Measurements from ENCODE around the gene VCAM1.
A peak's percentile ranks its signal among the peaks of the same experiment; 100 is the strongest.
"Not testable (repeated sequence)": the region's sequence is repeated elsewhere in the genome, so short reads cannot be mapped to it uniquely, and the experiment has no call there.

VCAM1 gene

DNA sequence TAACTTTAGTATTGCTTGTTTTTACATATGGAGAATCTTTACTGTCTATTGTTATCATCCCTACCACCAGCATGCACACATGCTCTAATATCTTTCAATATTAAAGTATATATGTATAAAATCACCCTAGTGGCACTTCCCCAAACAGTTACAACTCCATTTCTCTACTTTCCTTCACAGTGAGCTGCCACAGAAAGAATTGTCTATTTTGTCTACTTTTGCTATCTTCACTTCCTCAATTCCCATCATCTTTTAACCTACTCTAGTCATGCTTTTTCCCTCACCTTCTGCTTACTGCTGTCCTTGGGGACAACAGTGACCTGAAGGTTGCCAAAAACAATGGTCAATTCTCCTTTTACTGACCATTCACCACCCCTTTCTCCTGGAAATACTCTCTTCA is 59.2 kb downstream of the VCAM1 start:
- no peak for DNase-seq (ENCODE audit: low read depth)

DNA sequence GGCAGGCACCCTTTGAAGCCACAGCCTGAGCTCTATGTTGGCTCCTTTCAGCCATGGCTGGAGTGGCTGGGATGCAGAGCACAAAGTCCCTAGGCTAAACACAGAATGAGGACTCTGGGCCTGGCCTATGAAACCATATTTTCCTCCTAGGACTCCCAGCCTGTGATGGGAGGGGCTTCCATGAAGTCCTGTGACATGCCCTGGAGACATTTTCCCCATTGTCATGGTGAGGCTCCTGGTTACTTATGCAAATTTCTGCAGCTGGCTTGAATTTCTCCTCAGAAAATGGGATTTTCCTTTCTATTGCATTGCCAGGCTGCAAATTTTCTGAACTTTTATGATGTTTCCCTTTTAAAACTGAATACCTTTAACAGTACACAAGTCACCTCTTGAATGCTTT is 61.3 kb downstream of the VCAM1 start:
- DNase-seq (ENCODE audit: low read depth), result no peak

DNA sequence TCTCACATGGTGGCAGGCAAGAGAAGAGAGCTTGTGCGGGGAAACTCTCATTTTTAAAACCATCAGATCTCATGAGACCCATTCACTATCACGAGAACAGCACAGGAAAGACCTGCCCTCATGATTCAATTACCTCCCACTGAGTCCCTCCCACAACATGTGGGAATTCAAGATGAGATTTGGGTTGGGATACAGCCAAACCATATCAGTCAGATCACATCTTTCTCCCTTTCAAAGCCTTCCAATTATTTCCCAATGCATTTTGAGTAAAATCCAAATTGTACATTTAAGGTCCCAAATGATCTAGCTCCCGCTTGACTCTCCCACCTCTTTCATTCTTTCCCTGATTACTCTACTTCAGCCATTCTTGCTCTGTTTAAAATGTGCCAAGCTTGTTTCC is 62.2 kb downstream of the VCAM1 start:
- not testable (repeated sequence) for DNase-seq (ENCODE audit: low read depth)

DNA sequence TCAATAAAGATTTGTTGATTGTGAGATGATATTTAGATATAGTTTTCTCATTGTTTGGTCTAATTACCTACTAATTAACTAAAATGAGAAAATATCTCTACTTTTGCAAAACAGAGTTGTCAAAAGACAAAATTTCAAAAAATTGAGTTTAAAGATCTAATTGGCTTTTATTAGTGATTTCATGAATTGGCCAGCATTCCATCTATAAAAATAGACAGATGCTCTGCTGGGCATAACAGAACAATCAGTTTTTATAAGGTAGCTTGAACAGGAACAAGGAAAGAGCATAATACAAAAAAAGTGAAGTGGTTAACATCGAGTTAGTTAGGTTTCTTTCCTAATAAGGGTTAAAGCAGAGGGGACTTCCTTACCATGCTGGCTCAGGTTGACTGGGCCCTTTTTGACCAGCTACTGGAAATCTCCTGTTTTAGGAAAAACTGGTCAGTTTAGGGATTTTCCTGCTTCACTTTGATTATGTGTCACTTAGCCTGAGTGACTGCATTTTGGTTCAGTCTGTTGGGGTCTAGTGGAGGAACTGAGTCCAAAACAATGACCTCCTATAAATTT is 63.0 kb downstream of the VCAM1 start:
- no peak for DNase-seq (ENCODE audit: low read depth)

DNA sequence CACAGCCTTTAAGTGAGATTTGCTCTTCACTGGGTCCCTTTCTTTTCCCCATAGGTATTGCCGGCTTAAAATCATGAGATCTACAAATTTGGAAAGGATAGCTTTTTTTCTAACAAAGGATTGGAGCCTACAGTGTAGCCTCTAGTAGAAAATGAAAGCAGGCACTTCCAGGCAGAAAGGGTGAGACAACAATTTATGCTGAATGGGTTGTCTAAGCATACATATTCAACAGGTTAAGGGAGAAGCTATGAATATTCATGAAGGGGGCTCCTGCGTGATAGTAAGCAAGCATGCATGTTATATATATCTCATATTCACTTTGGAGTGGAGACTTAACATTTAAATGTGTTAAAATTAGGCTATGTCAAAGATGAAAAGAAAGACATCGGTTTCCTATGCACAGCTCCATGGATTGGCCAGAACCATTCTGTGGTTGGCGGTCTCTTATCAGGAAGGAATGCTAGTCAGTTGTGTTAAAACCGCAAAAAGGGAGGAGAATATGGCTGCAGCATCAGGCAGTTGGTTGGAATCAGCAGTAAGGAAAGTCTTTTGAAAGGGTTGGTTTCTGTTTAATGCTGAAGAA is 66.0 kb downstream of the VCAM1 start:
- DNase-seq (ENCODE audit: low read depth), result peak; percentile 55

DNA sequence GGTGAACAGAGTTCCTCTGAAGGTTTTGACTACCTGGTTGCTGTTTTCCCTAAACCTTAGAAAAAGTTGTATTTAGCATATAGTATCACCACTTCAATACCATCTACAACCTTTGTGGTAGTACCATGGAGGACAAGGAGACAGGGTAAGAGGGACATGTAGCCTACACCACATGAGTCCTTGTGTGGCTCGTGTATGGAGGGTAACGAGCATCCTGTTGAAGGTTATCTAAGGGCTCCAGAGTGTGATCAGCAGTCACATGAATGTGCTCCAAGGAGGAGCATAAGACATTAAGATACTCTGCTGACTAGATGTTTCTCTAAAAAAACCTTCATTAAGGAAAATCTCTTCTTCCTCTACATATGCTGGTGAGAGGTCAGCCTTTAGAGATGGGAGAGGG is 67.3 kb downstream of the VCAM1 start:
- DNase-seq (ENCODE audit: low read depth), result no peak

Measured in iris pigment epithelial cell (primary cell).